Right forelimb (tissue), 1 donor: ENCODE results near the gene SIL1.
"Not testable (repeated sequence)": the region's sequence is repeated elsewhere in the genome, so short reads cannot be mapped to it uniquely, and the experiment has no call there.

Experiments used
- DNase-seq: peaks from one replicate; pipeline ENCODE4 v3.0.0-alpha.2; 2018

SIL1 gene

DNA sequence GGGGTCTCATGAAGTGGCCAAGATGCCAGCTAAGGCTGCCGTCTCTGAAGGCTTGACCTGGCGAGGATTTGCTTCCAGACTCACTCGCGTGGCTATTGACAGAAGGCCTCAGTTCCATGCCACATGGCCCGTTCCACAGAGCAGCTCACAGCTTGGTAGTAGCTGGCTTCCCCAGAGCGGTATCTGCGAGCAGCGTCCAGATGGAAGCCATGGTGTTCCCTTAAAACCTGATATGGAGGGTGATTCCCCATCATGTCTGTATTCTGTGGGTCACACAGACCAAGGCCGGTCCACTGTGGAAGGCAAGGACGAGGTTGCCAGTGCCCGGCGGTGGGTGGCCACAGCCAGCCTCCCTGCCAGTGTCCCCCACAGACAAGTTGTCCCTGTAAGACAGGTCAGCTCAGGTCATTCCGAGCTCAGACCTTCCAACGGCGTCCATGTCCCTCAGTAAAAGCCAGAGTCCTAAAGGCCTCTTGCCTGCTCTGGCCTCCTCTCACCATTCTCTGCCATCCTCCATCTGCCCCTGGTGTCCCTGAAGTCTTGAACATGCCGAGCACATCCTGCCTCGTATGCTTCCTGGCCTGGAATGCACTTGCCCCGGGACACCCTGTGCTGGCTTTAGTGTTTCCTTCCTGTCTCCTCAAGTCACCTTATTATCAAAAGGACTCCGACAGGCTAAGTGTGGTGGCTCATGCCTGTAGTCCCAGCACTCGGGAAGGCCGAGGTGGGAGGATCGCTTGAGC is 261.8 kb downstream of the SIL1 start:
- DNase-seq = no peak

- DNase-seq = no peak
Measured at GRCh38 chr5:138935466-138935865, 262.7 kb downstream of the SIL1 start.

DNA sequence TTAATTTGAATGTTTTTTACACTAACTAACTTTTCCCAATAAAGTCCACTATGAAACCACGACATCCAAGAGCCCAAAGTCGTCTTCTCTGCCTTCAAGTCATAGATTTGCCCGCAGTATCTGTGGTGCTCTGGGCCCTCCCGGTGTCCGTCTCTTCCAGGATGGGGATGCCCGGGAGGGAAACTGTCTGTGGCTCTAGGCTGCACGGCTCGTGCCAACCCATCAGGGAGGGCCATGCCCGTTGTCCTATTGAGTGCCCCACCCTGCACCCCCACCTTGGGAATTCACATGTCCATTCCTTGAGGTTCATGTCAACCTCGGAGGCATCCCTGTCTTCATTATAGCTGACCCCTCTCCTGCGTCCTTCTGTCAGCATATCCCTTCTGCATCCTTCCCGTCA is 263.2 kb downstream of the SIL1 start:
- DNase-seq = no peak

GRCh38 chr5:138933522-138934290 is 264.5 kb downstream of the SIL1 start:
- no peak for DNase-seq

DNA sequence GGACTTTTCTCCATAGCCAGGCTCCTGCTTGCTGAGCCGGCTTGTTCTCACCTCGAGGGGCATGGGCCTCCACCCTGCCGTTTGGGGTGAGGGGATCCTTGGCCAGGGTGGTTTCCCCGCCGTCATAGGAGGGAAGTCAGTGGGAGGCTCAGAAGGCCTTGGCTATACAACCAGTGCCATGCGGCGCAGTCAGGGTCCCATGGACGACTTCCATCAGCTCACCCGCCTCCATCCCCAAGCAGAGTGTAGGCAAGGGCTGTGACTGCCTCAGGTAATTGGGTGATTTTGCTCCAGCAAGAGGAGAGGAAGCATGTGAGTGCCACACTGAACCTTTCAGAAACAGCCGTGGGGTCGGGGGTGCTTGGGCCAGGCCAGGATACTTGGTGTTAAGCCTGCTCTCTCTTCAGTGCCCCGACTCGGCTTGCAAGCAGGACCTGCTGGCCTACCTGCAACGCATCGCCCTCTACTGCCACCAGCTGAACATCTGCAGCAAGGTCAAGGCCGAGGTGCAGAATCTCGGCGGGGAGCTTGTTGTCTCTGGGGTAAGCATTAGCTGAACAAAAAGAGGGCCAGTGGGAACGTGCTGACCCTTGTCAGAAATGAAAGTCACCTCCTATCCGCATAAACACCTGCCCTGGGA is 265.9 kb downstream of the SIL1 start:
- no peak for DNase-seq

DNA sequence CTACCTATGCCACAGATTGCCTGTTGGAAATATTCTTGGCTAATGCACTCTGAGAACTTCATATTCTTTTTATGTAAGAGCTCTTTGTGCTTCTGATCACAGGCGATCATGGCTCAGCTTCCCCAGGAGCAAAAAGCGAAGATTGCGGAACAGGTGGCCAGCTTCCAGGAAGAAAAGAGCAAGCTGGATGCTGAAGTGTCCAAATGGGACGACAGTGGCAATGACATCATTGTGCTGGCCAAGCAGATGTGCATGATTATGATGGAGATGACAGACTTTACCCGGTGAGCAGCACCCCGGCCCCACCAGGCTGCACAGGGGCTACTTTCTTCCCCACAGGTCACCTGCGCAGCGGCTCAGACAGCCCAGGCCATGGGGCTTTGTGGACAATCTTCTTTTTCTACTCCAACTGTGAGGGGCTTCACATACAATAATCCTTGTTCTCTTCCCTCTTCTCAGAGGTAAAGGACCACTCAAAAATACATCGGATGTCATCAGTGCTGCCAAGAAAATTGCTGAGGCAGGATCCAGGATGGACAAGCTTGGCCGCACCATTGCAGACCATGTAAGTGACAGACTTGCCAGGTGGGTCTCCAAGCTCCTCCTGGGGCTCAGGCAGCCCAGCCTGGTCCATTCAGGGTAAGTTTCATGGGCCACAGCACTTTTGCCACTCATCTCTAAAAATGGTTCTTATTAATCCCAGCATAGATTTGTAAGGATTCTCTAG is 267.6 kb downstream of the SIL1 start:
- no peak for DNase-seq

DNA sequence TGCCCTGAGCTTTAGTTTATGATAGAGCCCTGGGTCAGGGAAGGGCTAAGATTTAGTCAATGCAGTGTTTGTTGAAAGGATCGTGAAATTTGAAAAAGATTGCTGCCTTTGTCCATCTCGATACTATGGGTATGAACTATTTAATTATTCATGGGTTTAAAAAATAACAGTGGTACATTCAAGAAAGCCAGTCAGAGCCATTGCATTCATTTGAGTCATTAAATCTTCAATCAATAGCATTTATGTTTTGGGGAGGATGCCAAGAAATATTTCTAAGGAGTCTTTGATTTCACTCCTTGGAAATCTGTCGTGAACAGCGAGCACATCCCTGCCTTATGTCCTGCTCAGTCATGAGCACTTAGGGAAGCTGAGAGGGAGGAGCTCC is 268.6 kb downstream of the SIL1 start:
- DNase-seq = no peak

- no peak for DNase-seq
Measured at GRCh38 chr5:138927979-138928378, 270.2 kb downstream of the SIL1 start.

GRCh38 chr5:138927544-138927943 is 270.6 kb downstream of the SIL1 start:
- DNase-seq = no peak

DNA sequence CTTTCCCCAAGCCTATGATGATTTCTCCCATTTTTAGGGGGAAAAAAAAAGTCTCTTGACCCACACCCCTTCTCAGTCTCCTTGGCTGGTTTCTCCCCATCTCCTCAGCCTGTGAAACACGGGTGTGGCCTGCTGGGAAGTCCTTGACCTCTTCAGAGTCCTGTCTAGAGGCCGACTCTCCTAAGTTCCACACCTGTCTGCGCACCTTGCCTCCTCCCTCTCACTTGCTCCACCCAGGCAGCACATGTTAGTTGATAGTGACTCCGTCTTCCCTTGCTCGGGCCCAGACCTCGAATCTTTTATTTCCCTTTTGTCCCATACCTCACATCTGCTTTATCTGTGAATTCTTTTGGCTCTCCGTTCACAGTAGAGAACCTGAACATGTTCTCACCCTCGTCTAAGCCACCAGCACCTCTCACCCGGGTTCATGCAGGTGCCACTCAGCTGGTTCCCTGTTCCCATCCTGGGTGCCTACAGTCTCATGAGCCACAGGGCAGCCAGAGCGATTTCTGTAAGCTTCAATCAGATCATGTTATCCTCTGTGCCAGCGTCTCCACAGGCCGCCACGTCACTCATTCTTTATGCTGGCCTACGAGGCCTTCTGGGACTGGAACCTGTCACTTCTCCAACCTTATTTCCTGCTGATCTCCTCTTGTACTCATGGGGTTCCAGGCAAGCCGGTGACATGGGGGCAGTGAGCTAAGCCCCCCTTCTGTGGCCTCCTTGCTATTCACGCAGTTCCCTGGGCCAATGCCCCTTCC is 271.3 kb downstream of the SIL1 start:
- DNase-seq = no peak

DNA sequence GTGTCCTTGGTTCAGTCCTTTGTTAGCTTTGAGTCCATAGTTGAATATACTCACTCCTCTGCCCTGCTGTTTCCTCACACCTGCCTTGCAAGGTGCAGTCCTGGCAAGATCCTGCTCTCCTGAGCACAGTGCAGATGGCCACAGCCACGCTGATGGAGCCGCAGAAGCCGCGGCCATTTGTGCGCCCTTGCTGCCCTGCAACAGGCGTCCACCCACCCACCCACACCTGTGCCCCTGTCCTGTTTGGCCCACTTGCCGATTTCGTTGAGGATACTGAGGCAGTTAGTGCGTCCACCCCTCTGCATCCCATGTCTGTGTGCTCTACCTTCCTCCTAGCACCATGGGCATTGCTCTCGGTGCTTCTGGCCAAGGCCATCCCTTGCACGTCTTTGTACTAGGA is 271.9 kb downstream of the SIL1 start:
- no peak for DNase-seq

- no peak for DNase-seq
Measured at GRCh38 chr5:138925090-138925635, 273.0 kb downstream of the SIL1 start.

DNA sequence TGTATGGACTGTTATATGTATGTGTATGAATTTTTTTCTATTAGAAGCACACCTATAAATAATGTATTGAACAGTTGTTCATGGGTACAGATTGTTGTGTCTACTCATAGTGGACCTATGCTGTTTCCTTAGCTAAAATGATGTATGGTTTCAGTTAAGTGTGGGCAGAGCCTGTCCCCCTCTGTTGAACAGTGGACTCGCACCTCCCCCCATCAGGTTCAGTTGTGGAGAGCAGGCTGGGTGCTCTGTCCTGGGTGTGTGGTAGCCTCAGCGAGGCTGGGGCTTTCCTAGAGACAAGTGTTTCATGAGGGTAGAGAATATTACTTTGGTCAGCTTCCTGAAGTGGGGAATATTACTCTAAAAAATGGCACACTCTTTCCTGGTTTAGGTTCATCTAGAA is 275.7 kb downstream of the SIL1 start:
- no peak for DNase-seq

DNA sequence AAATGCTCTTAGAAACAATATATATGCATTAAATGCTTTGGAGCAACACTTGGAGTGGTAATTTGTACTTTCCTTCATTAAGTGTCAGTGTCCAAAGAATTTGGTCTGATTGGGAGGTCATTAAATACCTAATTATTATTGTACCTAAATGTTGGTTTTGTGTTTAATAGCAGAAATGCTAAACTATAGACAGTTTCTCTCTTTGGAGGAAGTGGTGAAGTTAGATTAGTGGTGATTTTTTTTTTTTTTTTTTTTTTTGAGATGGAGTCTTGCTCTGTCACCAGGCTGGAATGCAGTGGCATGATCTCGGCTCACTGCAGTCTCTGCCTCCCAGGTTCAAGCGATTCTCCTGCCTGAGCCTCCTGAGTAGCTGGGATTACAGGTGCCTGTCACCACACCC is 276.8 kb downstream of the SIL1 start:
- not testable (repeated sequence) for DNase-seq

- DNase-seq = no peak
Measured at GRCh38 chr5:138920181-138920580, 278.0 kb downstream of the SIL1 start.

GRCh38 chr5:138918686-138919085 is 279.5 kb downstream of the SIL1 start:
- no peak for DNase-seq

GRCh38 chr5:138914338-138914737 is 283.8 kb downstream of the SIL1 start:
- no peak for DNase-seq

DNA sequence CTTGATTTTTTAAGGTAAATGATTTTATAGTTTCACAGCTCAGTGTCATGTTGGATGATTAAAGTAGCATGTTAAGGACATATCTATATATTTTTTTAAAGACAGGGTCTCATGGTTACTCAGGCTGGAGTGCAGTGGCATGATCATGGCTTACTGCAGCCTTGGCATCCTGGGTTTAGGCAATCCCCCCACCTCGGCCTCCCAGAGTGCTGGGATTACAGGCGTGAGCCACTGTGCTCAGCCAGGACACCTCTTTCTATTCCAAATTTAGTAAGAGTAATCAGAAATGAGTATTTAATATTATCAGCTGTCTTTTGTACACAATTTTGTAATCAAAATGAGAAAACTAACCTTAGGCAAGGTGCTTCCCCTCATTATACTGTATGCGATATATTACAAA is 284.4 kb downstream of the SIL1 start:
- DNase-seq = no peak

DNA sequence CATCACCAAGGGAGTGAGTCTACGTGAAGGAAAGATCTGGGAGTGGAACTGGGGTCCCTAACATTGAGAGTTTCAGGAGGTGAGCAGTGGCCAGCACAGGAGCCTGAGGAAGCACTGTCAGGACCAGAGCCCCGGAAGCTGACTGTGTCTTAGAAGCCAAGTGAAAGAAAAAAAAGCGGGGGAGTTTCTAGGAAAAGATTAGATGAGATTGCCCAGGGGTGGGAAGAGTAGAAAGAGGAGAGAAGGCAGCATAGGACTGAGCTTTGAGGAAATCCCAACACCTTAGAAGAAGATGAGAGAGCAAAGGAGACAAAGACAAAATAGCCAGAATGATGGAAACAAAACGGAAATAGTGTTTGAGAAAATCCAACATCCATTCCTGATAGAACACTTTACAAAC is 286.1 kb downstream of the SIL1 start:
- no peak for DNase-seq

GRCh38 chr5:138911441-138911840 is 286.7 kb downstream of the SIL1 start:
- DNase-seq = no peak

GRCh38 chr5:138910546-138911185 is 287.5 kb downstream of the SIL1 start:
- DNase-seq = no peak

DNA sequence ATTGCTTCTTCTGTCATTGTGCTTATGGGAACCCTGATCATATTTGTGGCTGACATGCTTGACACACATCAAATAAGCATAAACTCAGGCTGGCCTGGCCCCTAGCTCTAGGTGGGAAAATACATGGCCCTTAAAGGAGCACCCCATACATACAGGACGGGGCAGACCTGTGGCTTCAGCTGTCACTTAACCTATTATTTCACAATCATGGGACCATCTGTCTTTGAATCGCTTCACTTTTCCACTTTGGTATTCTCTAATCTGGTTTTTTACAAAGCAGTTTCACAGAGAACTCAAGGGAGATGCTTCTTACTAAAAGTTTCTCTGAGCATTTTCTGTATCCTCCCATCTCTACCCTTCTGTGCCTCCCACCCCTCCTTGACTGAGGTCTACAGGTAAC is 288.4 kb downstream of the SIL1 start:
- no peak for DNase-seq
